Immature natural killer cell (primary cell): ENCODE measurements around the gene LACTBL1. TPM values are rescaled to one million over a fixed set of nuclear protein-coding genes. Genes with fewer than 3 reads are reported as not detected.
"Not testable (repeated sequence)": the region's sequence is repeated elsewhere in the genome, so short reads cannot be mapped to it uniquely, and the experiment has no call there.

ENCODE experiments used
- DNase-seq, 3 donors: peaks; one replicate each; pipeline ENCODE4 v3.0.0; 2022; ENCODE audit warnings: mixed read lengths in 1 of 3
- H3K27ac Mint-ChIP-seq, 6 donors: one replicate each; pipeline ENCODE4 v1.8.0; 2020; ENCODE audit warnings: mixed read lengths in 6 of 6, mild to moderate bottlenecking in 5 of 6, inconsistent platforms in 4 of 6, moderate library complexity in 3 of 6
- H3K27me3 Mint-ChIP-seq, 3 donors: one replicate each; pipeline ENCODE4 v1.8.0; 2020 to 2021; ENCODE audit warnings: low read depth in 3 of 3, mild to moderate bottlenecking in 3 of 3, mixed read lengths in 3 of 3, moderate library complexity in 3 of 3, inconsistent platforms in 1 of 3
- H3K36me3 Mint-ChIP-seq, 3 donors: one replicate each; pipeline ENCODE4 v1.8.0; 2020; ENCODE audit warnings: mixed read lengths in 3 of 3, inconsistent platforms in 2 of 3, mild to moderate bottlenecking in 2 of 3
- H3K4me1 Mint-ChIP-seq, 2 donors: one replicate each; pipeline ENCODE4 v1.8.0; 2020; ENCODE audit warnings: inconsistent platforms in 2 of 2, mild to moderate bottlenecking in 2 of 2, mixed read lengths in 2 of 2, moderate library complexity in 1 of 2
- H3K4me3 Mint-ChIP-seq, 5 donors: one replicate each; pipeline ENCODE4 v1.8.0; 2020; ENCODE audit warnings: mild to moderate bottlenecking in 5 of 5, mixed read lengths in 5 of 5, inconsistent platforms in 3 of 5, moderate library complexity in 3 of 5
- H3K9me3 Mint-ChIP-seq, 6 donors: one replicate each; pipeline ENCODE4 v1.8.0; 2020; ENCODE audit warnings: mild to moderate bottlenecking in 6 of 6, mixed read lengths in 6 of 6, inconsistent platforms in 4 of 6, moderate library complexity in 3 of 6
- polyA plus RNA-seq, 3 donors: library from polyadenylated mRNA; unstranded; fragments of 300-500 nt; fragmentation: Illumina TruSeq; gene quantifications; one replicate each; pipeline ENCODE4 v1.2.3, GENCODE V29; 2021

The LACTBL1 gene
- polyA plus RNA-seq, 3 donors from 2014 or later = not detected

- not testable (repeated sequence) for H3K27ac Mint-ChIP-seq, H3K4me3 Mint-ChIP-seq, DNase-seq, H3K4me1 Mint-ChIP-seq, H3K36me3 Mint-ChIP-seq
- H3K9me3 Mint-ChIP-seq = peaks cover 0 to 15% (median 14%) of the 10 kb centered on the region in 6 donors
- peaks cover 6 to 23% (median 8%) of the 10 kb centered on the region in 3 donors for H3K27me3 Mint-ChIP-seq
Observed at GRCh38 chr1:22945171-22945570, 27.5 kb downstream of the LACTBL1 start.

- DNase-seq = no peak
- Mint-ChIP-seq H3K27ac (no peak overlapping the region), H3K4me3 (no peak overlapping the region), H3K4me1 (no peaks in the 10 kb centered on the region), H3K9me3 (peaks cover 0 to 21% (median 16%) of the 10 kb centered on the region in 6 donors), H3K36me3 (peaks cover 0 to 7% (median 4%) of the 10 kb centered on the region in 3 donors), H3K27me3 (peaks cover 6 to 24% (median 8%) of the 10 kb centered on the region in 3 donors)
Observed at GRCh38 chr1:22944346-22945055, 28.2 kb downstream of the LACTBL1 start.

DNA sequence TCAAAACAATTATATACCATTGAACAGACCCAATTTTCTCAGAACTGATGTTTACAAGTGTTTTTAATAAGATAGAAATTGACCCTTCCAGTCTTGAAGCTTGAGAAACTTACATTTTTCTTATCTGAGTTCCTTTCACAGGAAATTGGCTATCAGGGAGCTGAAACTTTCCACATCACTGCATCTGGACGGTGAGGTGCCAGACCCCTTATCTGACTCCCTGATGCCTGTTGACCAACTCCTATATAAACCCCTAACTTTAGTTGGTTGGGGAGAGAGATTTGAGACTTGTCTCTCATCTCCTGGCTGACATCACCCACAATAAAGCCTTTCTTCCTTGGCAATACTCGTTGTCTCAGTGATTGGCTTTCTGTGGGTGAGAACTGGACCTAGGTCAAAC, 31.4 kb downstream of the LACTBL1 start:
- Mint-ChIP-seq H3K36me3 (peaks cover 0 to 7% (median 4%) of the 10 kb centered on the region in 3 donors), H3K27ac (no peak overlapping the region), H3K4me3 (no peak overlapping the region), H3K9me3 (peaks cover 0 to 22% (median 16%) of the 10 kb centered on the region in 6 donors), H3K27me3 (peaks cover 5 to 25% (median 8%) of the 10 kb centered on the region in 3 donors), H3K4me1 (no peaks in the 10 kb centered on the region)
- DNase-seq = no peak

- no peak overlapping the region for H3K4me3 Mint-ChIP-seq
- H3K27ac Mint-ChIP-seq = no peak overlapping the region
- peaks cover 0 to 22% (median 16%) of the 10 kb centered on the region in 6 donors for H3K9me3 Mint-ChIP-seq
- peaks cover 2 to 15% (median 4%) of the 10 kb centered on the region in 3 donors for H3K27me3 Mint-ChIP-seq
- H3K4me1 Mint-ChIP-seq = no peaks in the 10 kb centered on the region
- H3K36me3 Mint-ChIP-seq = peaks cover 0 to 7% (median 4%) of the 10 kb centered on the region in 3 donors
- DNase-seq = no peak
Observed at GRCh38 chr1:22936681-22937080, 36.0 kb downstream of the LACTBL1 start.

GRCh38 chr1:22935433-22935832, 37.2 kb downstream of the LACTBL1 start:
- peaks cover 0 to 3% (median 0%) of the 10 kb centered on the region in 3 donors for H3K36me3 Mint-ChIP-seq
- H3K27ac Mint-ChIP-seq = no peak overlapping the region
- peaks cover 0 to 7% (median 4%) of the 10 kb centered on the region in 3 donors for H3K27me3 Mint-ChIP-seq
- H3K4me1 Mint-ChIP-seq = no peaks in the 10 kb centered on the region
- no peak for DNase-seq
- peaks cover 0 to 10% (median 5%) of the 10 kb centered on the region in 6 donors for H3K9me3 Mint-ChIP-seq
- no peak overlapping the region for H3K4me3 Mint-ChIP-seq

DNA sequence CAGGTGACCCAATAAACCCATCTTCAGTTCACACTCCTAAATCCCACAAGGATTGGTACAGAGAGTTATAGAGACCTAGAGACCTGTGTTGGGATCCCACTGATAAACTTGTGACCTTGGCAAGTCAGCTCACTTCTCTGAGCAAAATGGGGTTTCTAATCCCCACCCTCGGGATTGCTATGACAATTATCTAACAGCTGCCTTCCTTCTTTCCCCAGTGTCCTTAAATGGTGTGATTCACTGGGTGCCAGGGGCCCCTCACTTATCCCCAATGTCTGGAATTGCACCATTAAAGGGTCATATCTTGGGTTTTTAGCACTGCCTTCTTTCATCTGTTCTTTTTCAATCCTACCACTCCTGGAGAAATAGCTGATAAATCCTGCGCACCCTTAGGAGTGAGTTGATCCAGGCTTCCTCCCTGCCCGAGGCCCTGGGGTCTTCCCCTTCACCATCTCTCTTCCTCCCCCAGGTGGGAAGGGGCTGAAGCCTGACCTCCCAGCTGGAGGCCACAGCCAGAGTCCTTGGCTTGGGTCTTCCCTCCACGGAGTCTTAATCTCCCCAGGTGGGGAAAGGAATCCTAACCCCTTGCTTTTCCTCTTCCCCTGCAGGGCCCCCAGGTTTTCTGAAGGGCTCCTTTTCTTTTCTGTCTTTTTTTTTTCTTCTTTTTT, 39.7 kb downstream of the LACTBL1 start:
- no peaks in the 10 kb centered on the region for H3K4me1 Mint-ChIP-seq
- no peak overlapping the region for H3K27ac Mint-ChIP-seq
- H3K4me3 Mint-ChIP-seq = no peak overlapping the region
- H3K36me3 Mint-ChIP-seq = no peaks in the 10 kb centered on the region
- no peaks in the 10 kb centered on the region for H3K9me3 Mint-ChIP-seq
- no peak for DNase-seq
- H3K27me3 Mint-ChIP-seq = peaks cover 2 to 4% (median 4%) of the 10 kb centered on the region in 3 donors

DNA sequence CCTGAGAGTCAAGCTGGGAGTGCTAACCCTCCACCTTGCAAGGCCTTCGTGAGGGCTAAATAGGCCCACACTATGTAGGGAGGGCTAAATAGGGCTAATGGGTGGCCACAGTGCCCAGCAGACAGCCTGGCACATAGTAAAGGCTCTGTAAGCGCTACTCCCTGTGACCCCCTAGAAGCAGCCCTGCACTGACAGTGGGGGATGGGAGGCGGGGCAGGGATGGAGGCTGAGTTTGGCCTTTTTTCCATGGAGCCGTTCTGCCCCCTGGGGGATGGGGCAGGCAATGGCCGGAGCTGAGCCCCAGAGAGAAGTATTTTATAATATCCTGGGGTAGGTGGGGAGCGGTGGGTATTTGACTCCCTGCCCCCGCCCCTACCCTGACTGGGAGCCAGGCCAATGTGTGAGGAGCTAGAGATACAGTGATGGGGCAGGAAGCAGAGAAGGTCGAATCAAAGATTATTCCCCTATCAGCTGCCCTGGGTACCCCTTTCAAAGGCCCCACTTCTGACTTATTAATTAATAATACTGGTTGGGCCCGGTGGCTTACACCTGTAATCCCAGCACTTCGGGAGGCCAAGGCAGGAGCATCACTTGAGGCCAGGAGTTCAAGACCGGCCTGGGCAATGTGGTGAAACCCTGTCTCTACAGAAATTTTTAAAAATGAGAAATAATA, 42.3 kb downstream of the LACTBL1 start:
- H3K36me3 Mint-ChIP-seq = no peaks in the 10 kb centered on the region
- no peak overlapping the region for H3K4me3 Mint-ChIP-seq
- H3K27me3 Mint-ChIP-seq = peaks cover 2 to 7% (median 7%) of the 10 kb centered on the region in 3 donors
- H3K4me1 Mint-ChIP-seq = no peaks in the 10 kb centered on the region
- H3K9me3 Mint-ChIP-seq = no peaks in the 10 kb centered on the region
- DNase-seq = peak in 2 of 3 donors; percentile 6 to 14
- no peak overlapping the region for H3K27ac Mint-ChIP-seq

GRCh38 chr1:22925111-22925510, 47.6 kb downstream of the LACTBL1 start:
- DNase-seq = no peak
- H3K4me3 Mint-ChIP-seq = no peak overlapping the region
- H3K9me3 Mint-ChIP-seq = no peaks in the 10 kb centered on the region
- H3K27me3 Mint-ChIP-seq = peaks cover 6 to 9% (median 7%) of the 10 kb centered on the region in 3 donors
- H3K27ac Mint-ChIP-seq = no peak overlapping the region
- no peaks in the 10 kb centered on the region for H3K4me1 Mint-ChIP-seq
- H3K36me3 Mint-ChIP-seq = no peaks in the 10 kb centered on the region

GRCh38 chr1:22922640-22923039, 50.0 kb downstream of the LACTBL1 start:
- Mint-ChIP-seq H3K36me3 (no peaks in the 10 kb centered on the region), H3K27me3 (peaks cover 3 to 8% (median 4%) of the 10 kb centered on the region in 3 donors), H3K4me3 (no peak overlapping the region), H3K9me3 (no peaks in the 10 kb centered on the region), H3K4me1 (no peaks in the 10 kb centered on the region), H3K27ac (no peak overlapping the region)
- no peak for DNase-seq

DNA sequence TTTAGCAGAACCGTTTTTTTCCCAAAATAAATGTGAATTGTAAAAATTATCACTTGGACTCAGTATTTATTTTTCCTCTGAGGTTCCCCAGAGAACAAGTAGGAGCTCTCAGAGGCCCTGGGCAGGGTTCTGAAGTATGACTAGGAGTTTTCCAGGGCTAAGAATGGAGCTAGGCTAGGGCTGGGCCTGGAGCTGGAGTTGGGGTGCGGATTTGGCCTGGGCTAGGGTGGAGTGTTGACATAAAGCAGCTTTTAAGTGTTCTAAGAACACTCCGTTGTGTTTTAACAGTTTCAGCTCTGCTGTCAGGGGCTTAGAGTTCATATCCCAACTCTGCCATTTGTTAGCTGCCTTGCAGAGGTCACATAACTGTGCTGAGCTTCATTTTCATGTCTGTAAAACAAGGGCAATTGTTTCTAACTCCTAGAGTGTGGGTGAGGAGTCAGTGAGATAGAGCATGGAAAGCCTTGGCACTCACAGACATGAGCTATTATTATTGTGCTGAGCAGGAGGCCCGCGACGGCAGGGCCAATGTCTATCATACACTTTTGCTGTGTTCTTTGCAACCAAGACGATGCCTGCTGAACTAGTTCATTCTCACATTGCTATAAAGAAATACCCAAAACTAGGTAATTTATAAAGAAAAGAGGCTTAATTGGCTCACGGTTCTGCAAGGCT, 51.1 kb downstream of the LACTBL1 start:
- no peaks in the 10 kb centered on the region for H3K9me3 Mint-ChIP-seq
- DNase-seq = no peak
- H3K27me3 Mint-ChIP-seq = peaks cover 0 to 11% (median 4%) of the 10 kb centered on the region in 3 donors
- no peak overlapping the region for H3K4me3 Mint-ChIP-seq
- H3K4me1 Mint-ChIP-seq = no peaks in the 10 kb centered on the region
- H3K27ac Mint-ChIP-seq = no peak overlapping the region
- H3K36me3 Mint-ChIP-seq = no peaks in the 10 kb centered on the region

GRCh38 chr1:22920734-22921451, 51.8 kb downstream of the LACTBL1 start:
- no peaks in the 10 kb centered on the region for H3K36me3 Mint-ChIP-seq
- H3K9me3 Mint-ChIP-seq = no peaks in the 10 kb centered on the region
- DNase-seq = no peak
- no peak overlapping the region for H3K4me3 Mint-ChIP-seq
- H3K27me3 Mint-ChIP-seq = peaks cover 0 to 7% (median 4%) of the 10 kb centered on the region in 3 donors
- H3K27ac Mint-ChIP-seq = no peak overlapping the region
- no peaks in the 10 kb centered on the region for H3K4me1 Mint-ChIP-seq

DNA sequence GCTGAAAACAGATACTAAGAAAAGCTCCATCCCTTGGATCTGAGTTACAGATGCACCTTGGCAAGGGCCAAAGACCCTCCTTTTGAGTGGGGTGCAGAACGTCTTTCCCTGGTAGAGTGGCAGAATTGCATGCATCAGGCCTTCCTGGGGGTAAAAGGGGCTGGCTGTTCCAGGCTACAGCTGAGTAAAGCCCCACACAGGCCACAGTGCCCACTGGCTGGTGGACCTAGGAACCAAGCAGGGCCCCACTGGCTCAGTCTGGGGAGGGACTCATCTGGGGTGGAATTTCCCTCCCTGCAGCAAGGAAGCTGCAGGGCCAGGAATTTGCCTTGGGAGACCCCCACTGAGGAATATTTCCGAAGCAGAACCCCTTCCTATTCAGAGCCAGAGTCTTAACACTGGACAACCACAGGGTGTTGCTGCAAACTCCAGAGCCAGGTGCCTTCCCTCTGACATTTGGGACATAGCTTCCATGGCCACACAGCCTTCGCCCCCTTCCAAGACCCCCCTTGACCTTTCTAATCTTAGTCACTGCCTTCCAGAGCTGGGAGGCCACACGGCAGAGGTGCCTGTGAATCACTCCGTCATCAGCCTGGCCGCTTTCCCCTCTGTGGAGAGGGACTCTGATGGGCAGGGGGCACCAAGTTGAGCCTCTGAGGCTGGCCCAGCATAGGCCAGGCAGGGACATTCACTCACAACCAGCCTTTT, 52.5 kb downstream of the LACTBL1 start:
- Mint-ChIP-seq H3K4me1 (no peaks in the 10 kb centered on the region), H3K36me3 (no peaks in the 10 kb centered on the region), H3K9me3 (no peaks in the 10 kb centered on the region), H3K27me3 (peaks cover 0 to 8% (median 7%) of the 10 kb centered on the region in 3 donors), H3K27ac (no peak overlapping the region), H3K4me3 (no peak overlapping the region)
- no peak for DNase-seq
